ENCODE data around the gene DIRAS1. TPM values are rescaled to one million over a fixed set of nuclear protein-coding genes. Genes with fewer than 3 reads are reported as not detected.
"Not testable (repeated sequence)": the region's sequence is repeated elsewhere in the genome, so short reads cannot be mapped to it uniquely, and the experiment has no call there.

The DIRAS1 gene
- polyA plus RNA-seq, 2 of the 4 experiments (the other 2 are of a cell fraction) = 2.5 to 4.3 TPM

- TF ChIP-seq BCL3 (IDR thresholded peaks at IDR 0.05) = no peak
Measured at GRCh38 chr19:2714531-2715269, 6.5 kb downstream of the DIRAS1 start (continued).

- H3K4me1 ChIP-seq; CTCF ChIA-PET; H3K9me3 ChIP-seq; H3K4me3 ChIP-seq; POLR2A ChIA-PET; H3K4me2 ChIP-seq; H3K27ac ChIP-seq; ATAC-seq; DNase-seq (ENCODE audit: low read depth in 1 of 2, low spot score in 1 of 2); FAIRE-seq: not testable (repeated sequence)
- no CpG with 5 or more reads among the region's 1 CpG for WGBS (ENCODE audit: missing lambda C conversion rate)
Measured at GRCh38 chr19:2714102-2714501, 7.1 kb downstream of the DIRAS1 start.

- WGBS (ENCODE audit: missing lambda C conversion rate) = no CpG with 5 or more reads among the region's 3 CpGs
- ATAC-seq; POLR2A ChIA-PET; H3K4me1 ChIP-seq; H3K27ac ChIP-seq; H3K4me2 ChIP-seq; H3K4me3 ChIP-seq; H3K9me3 ChIP-seq; DNase-seq (ENCODE audit: low read depth in 1 of 2, low spot score in 1 of 2); FAIRE-seq: not testable (repeated sequence)
- CTCF ChIA-PET = interaction anchor here (1.0 kb wide), 1 partner anchor 65 kb away, joined by 3 read pairs; no protein-coding TSS in a partner anchor
Measured at GRCh38 chr19:2713170-2713569, 8.0 kb downstream of the DIRAS1 start.

- ATAC-seq (no peak; a peak in 1 of 6 replicates), DNase-seq (ENCODE audit: low read depth in 1 of 2, low spot score in 1 of 2) (no peak), FAIRE-seq (no peak)
- H3K27ac ChIP-seq = no peak overlapping the region
- no peak overlapping the region for H3K4me3 ChIP-seq
- POLR2A ChIA-PET = interaction anchor here (0.6 kb wide), 1 partner anchor 24 kb away, joined by 3 read pairs; no protein-coding TSS in a partner anchor
- WGBS (ENCODE audit: missing lambda C conversion rate) = 59% methylated on average over 4 of the region's 5 CpGs
- H3K4me2 ChIP-seq = no peak overlapping the region
- no peaks in the 10 kb centered on the region for H3K4me1 ChIP-seq
- CTCF ChIA-PET = interaction anchor here (0.6 kb wide), 1 partner anchor 100 kb away, joined by 3 read pairs; no protein-coding TSS in a partner anchor
- H3K9me3 ChIP-seq = 0 out of 3 replicates have a peak, but pooled peaks cover 6% of the 10 kb centered on the region
- TF ChIP-seq JUN (IDR thresholded peaks at IDR 0.05) = no peak
- no peak for TF ChIP-seq POLR2A (IDR thresholded peaks at IDR 0.05; ENCODE audit: low read length)
- TF ChIP-seq EHMT2 (IDR thresholded peaks at IDR 0.05; ENCODE audit: low read depth) = no peak
- no peak for TF ChIP-seq CHD4 (IDR thresholded peaks at IDR 0.05; ENCODE audit: borderline replicate concordance)
- no peak for TF ChIP-seq HOXB5 (CRISPR knock-in tag; IDR thresholded peaks at IDR 0.05)
- TF ChIP-seq POLR2AphosphoS2 (conservative IDR thresholded peaks at IDR 0.05; ENCODE audit: low read length) = no peak
- no peak for TF ChIP-seq SREBF2 (IDR thresholded peaks at IDR 0.05)
- TF ChIP-seq PBX3 (IDR thresholded peaks at IDR 0.05) = no peak
- TF ChIP-seq TP53 (CRISPR knock-in tag; IDR thresholded peaks at IDR 0.05) = no peak
- TF ChIP-seq EHF (CRISPR knock-in tag; IDR thresholded peaks at IDR 0.05) = no peak
- no peak for TF ChIP-seq USF2 (IDR thresholded peaks at IDR 0.05)
- TF ChIP-seq HMGXB4 (CRISPR knock-in tag; IDR thresholded peaks at IDR 0.05; ENCODE audit: borderline replicate concordance) = no peak
- TF ChIP-seq KDM1A (IDR thresholded peaks at IDR 0.05; ENCODE audit: low read depth) = no peak
- TF ChIP-seq HES2 (IDR thresholded peaks at IDR 0.05) = no peak
- no peak for TF ChIP-seq MAFK (IDR thresholded peaks at IDR 0.05; ENCODE audit: partially characterized antibody)
- TF ChIP-seq RARB (CRISPR knock-in tag; IDR thresholded peaks at IDR 0.05) = no peak
- no peak for TF ChIP-seq HDAC2 (IDR thresholded peaks at IDR 0.05)
- no peak for TF ChIP-seq MAZ (IDR thresholded peaks at IDR 0.05; ENCODE audit: borderline replicate concordance, low read depth, low read length)
Measured at GRCh38 chr19:2711875-2712205, 9.3 kb downstream of the DIRAS1 start.

All from A549 (cell line).